HCT116 (cell line): Measurements from ENCODE around the gene SRI. TPM values are rescaled to one million over a fixed set of nuclear protein-coding genes. Genes with fewer than 3 reads are reported as not detected.

Source experiments
- ATAC-seq: fragments of 200-7000 bp; cut with Tn5 transposase; 2 replicates; pipeline ENCODE4 v1.9.1; 2020; ENCODE audit warnings: mild to moderate bottlenecking, moderate library complexity
- BruUV-seq: library from RNA; stranded (reverse); fragments of 400-500 nt; replicated peaks from 2 replicates; lab custom pipeline; 2021; lab: Mats Ljungman, UMichigan
- CTCF ChIA-PET: fragments of 300-600 bp; sonication (Branson Sonifier 250); formaldehyde crosslinking; loops from one replicate; lab custom pipeline; 2021; ENCODE audit warnings: antibody characterized with exemption; lab: Charles Lee
- POLR2A ChIA-PET: fragments of 300-600, 350-600 bp; sonication (Branson Sonifier 250); formaldehyde crosslinking; loops from one replicate; lab custom pipeline; 2021; ENCODE audit warnings: antibody characterized with exemption; lab: Charles Lee
- RAD21 ChIA-PET, 2 experiments: fragments of 300-600 bp; sonication (Branson Sonifier 250); formaldehyde crosslinking; loops; one replicate each; lab custom pipeline; 2023; ENCODE audit warnings: low total read pairs in 2 of 2; ENCODE audit not compliant: uncharacterized antibody in 2 of 2, unreplicated experiment in 2 of 2, low non-redundant PET in 1 of 2; lab: Charles Lee
- DNase-seq: peaks from one replicate; pipeline ENCODE4 v3.0.0-alpha.2; 2010; ENCODE audit warnings: low read depth, low spot score
- H2AFZ ChIP-seq: fragments of 200-600 bp; shearing (Covaris generic), sonication (generic); 2 replicates; pipeline ENCODE4 v1.6.1; 2017; ENCODE audit warnings: low read depth, mixed run types, mixed read lengths, antibody characterized with exemption, low read length; ENCODE audit not compliant: poor library complexity, severe bottlenecking
- H3K27ac ChIP-seq: 2 replicates; pipeline ENCODE4 v1.5.1; 2012; ENCODE audit warnings: low read depth, low read length
- H3K27me3 ChIP-seq: fragments of 200-600 bp; sonication (generic); 2 replicates; pipeline ENCODE4 v1.6.1; 2016; ENCODE audit warnings: mixed run types, low read length, mixed read lengths; ENCODE audit not compliant: insufficient read depth
- H3K36me3 ChIP-seq, 2 experiments: fragments of 200-500 bp in 1 of 2; fragments of 200-600 bp in 1 of 2; sonication (Bioruptor generic) in 1 of 2; sonication (generic) in 1 of 2; 2 replicates each; pipeline versions ENCODE4 v1.5.1 to v1.6.1; 2014 to 2016; ENCODE audit warnings: low read length in 2 of 2, inconsistent platforms in 1 of 2, mixed read lengths in 1 of 2, mixed run types in 1 of 2; ENCODE audit not compliant: insufficient read depth in 2 of 2, control insufficient read depth in 1 of 2
- H3K4me1 ChIP-seq, 2 experiments: fragments of 200-600 bp in 1 of 2; sonication (generic) in 1 of 2; 2 replicates each; pipeline versions ENCODE4 v1.5.1 to v1.6.1; 2012 to 2017; ENCODE audit warnings: low read length in 2 of 2, inconsistent platforms in 1 of 2, mild to moderate bottlenecking in 1 of 2, mixed read lengths in 1 of 2, mixed run types in 1 of 2, moderate library complexity in 1 of 2; ENCODE audit not compliant: insufficient read depth in 2 of 2, control insufficient read depth in 1 of 2
- H3K4me2 ChIP-seq: fragments of 200-600 bp; sonication (generic); 2 replicates; pipeline ENCODE4 v1.6.1; 2017; ENCODE audit warnings: mixed run types, low read length, mixed read lengths
- H3K4me3 ChIP-seq, 2 experiments: fragments of 200-600 bp in 1 of 2; sonication (generic) in 1 of 2; replicated peaks in 1 of 2; 2 replicates each; pipeline ENCODE4 v1.5.1; 2011 to 2016; ENCODE audit warnings: low read length in 2 of 2, control low read depth in 1 of 2, low read depth in 1 of 2, mild to moderate bottlenecking in 1 of 2, mixed read lengths in 1 of 2, mixed run types in 1 of 2
- H3K79me2 ChIP-seq: fragments of 200-600 bp; sonication (generic); 2 replicates; pipeline ENCODE4 v1.6.1; 2017; ENCODE audit warnings: mild to moderate bottlenecking, mixed run types, low read length, moderate library complexity, mixed read lengths; ENCODE audit not compliant: insufficient read depth
- H3K9ac ChIP-seq: fragments of 200-600 bp; sonication (generic); 2 replicates; pipeline ENCODE4 v1.6.1; 2016; ENCODE audit warnings: low read length, mixed read lengths
- H3K9me2 ChIP-seq: fragments of 200-600 bp; sonication (generic), shearing (Covaris generic); 2 replicates; pipeline ENCODE4 v1.6.1; 2017; ENCODE audit warnings: mixed run types, mild to moderate bottlenecking, moderate library complexity; ENCODE audit not compliant: insufficient read depth
- H3K9me3 ChIP-seq, 2 experiments: fragments of 200-500 bp in 1 of 2; fragments of 200-600 bp in 1 of 2; sonication (Bioruptor generic) in 1 of 2; sonication (generic) in 1 of 2; 2 replicates each; pipeline ENCODE4 v1.6.1; 2014 to 2017; ENCODE audit warnings: low read length in 2 of 2, mixed read lengths in 2 of 2, inconsistent platforms in 1 of 2, low read depth in 1 of 2, mild to moderate bottlenecking in 1 of 2, mixed run types in 1 of 2, moderate library complexity in 1 of 2; ENCODE audit not compliant: control insufficient read depth in 1 of 2, insufficient read depth in 1 of 2
- H4K20me1 ChIP-seq: fragments of 200-600 bp; sonication (generic), shearing (Covaris generic); 2 replicates; pipeline ENCODE4 v1.6.1; 2017; ENCODE audit warnings: mixed run types, mild to moderate bottlenecking, moderate library complexity; ENCODE audit not compliant: insufficient read depth
- CBX3 ChIP-seq: IDR thresholded peaks from 2 replicates; pipeline ENCODE4 v1.6.1; 2012; ENCODE audit warnings: low read depth
- CEBPB ChIP-seq: IDR thresholded peaks from 2 replicates; pipeline ENCODE4 v1.6.1; 2012; ENCODE audit warnings: low read depth
- CTCF ChIP-seq, 3 experiments: fragments of 200-600 bp in 1 of 3; sonication (generic) in 1 of 3; IDR thresholded peaks in 2 of 3; conservative IDR thresholded peaks in 1 of 3; 2 replicates each; pipeline ENCODE4 v1.5.1; 2012 to 2017; ENCODE audit warnings: low read depth in 2 of 3, low read length in 2 of 3, antibody characterized with exemption in 1 of 3, borderline replicate concordance in 1 of 3, control low read depth in 1 of 3, mild to moderate bottlenecking in 1 of 3, mixed read lengths in 1 of 3, mixed run types in 1 of 3, moderate library complexity in 1 of 3; ENCODE audit not compliant: insufficient read depth in 1 of 3
- EZH2phosphoT487 ChIP-seq: fragments of 200-600 bp; IDR thresholded peaks from 2 replicates; pipeline ENCODE4 v1.6.1; 2018; ENCODE audit warnings: antibody characterized with exemption, borderline replicate concordance
- JUND ChIP-seq: IDR thresholded peaks from 2 replicates; pipeline ENCODE4 v1.6.1; 2012
- ZBTB33 ChIP-seq: IDR thresholded peaks from 2 replicates; pipeline ENCODE4 v1.6.1; 2011; ENCODE audit warnings: mild to moderate bottlenecking, low read length, moderate library complexity; ENCODE audit not compliant: insufficient replicate concordance; ENCODE audit errors: extremely low read depth
- ZFX ChIP-seq: fragments of 450-650 bp; IDR thresholded peaks from 2 replicates; pipeline ENCODE4 v1.6.1; 2017
- ZNF274 ChIP-seq: fragments of 200-500 bp; sonication (Bioruptor generic); IDR thresholded peaks from 2 replicates; pipeline ENCODE4 v1.6.1; 2014; ENCODE audit warnings: mild to moderate bottlenecking, low read depth, low read length, inconsistent platforms
- intact Hi-C: fragments of 100-400 bp; cut with micrococcal nuclease; formaldehyde crosslinking; loops from 2 replicates; pipeline ENCODE4 v1.10.0; 2022
- total RNA-seq: library from RNA; stranded (reverse); gene quantifications from one replicate; pipeline ENCODE4 v1.2.1, GENCODE V29; 2021; ENCODE audit not compliant: unreplicated experiment

Gene SRI
- total RNA-seq, 1 experiment from 2014 or later, result 114 TPM

- intact Hi-C loops, result no loop called here
- no peak for TF ChIP-seq CBX3
- no peak for TF ChIP-seq JUND
- no peak for TF ChIP-seq ZBTB33
- TF ChIP-seq EZH2phosphoT487, result no peak
- Histone ChIP-seq H3K27ac (no peak overlapping the region), H2AFZ (no peak overlapping the region), H3K9ac (no peak overlapping the region), H3K9me3 (no peaks in the 10 kb centered on the region), H3K4me3 (no peak overlapping the region), H3K36me3 (no peaks in the 10 kb centered on the region), H4K20me1 (no peaks in the 10 kb centered on the region), H3K79me2 (no peaks in the 10 kb centered on the region), H3K9me2 (no peaks in the 10 kb centered on the region), H3K27me3 (no peaks in the 10 kb centered on the region), H3K4me2 (no peak overlapping the region), H3K4me1 (no peaks in the 10 kb centered on the region)
- ATAC-seq, result no peak
- DNase-seq, result no peak
- ChIA-PET POLR2A (no interaction called here), CTCF (no interaction called here), RAD21 (no interaction called here)
- BruUV-seq, result no TSS peak
Observed at GRCh38 chr7:88262562-88262961, 42.7 kb upstream of the SRI start.

GRCh38 chr7:88260719-88261118, 40.9 kb upstream of the SRI start:
- no TSS peak for BruUV-seq
- CTCF ChIA-PET, result no interaction called here
- Histone ChIP-seq H3K4me1 (no peaks in the 10 kb centered on the region), H4K20me1 (no peaks in the 10 kb centered on the region), H3K9me2 (no peaks in the 10 kb centered on the region), H3K9ac (no peak overlapping the region), H3K27ac (no peak overlapping the region), H3K9me3 (no peaks in the 10 kb centered on the region), H3K4me3 (no peak overlapping the region), H3K36me3 (no peaks in the 10 kb centered on the region), H2AFZ (no peak overlapping the region), H3K79me2 (no peaks in the 10 kb centered on the region), H3K27me3 (no peaks in the 10 kb centered on the region)
- no peak for DNase-seq
- intact Hi-C loops, result no loop called here
- RAD21 ChIA-PET, result no interaction called here
- no peak for ATAC-seq
- TF ChIP-seq CEBPB (no peak), ZFX (no peak), ZNF274 (no peak), CTCF (IDR thresholded peaks at IDR 0.05 in 2 of 3, conservative IDR thresholded peaks at IDR 0.05 in 1 of 3; ENCODE audit: borderline replicate concordance in 1 of 3, insufficient read depth in 1 of 3, low read depth in 2 of 3, low read length in 2 of 3) (no peak)
- TF ChIP-seq, all 23 proteins: peak for 0
- no peak overlapping the region for H3K4me2 ChIP-seq
- POLR2A ChIA-PET, result no interaction called here
